Kidney epithelial cell (primary cell): Measurements from ENCODE around the gene LCN10. TPM values are rescaled to one million over a fixed set of nuclear protein-coding genes. Genes with fewer than 3 reads are reported as not detected.

Source experiments
- DNase-seq: peaks from one replicate; pipeline ENCODE4 v3.0.0-alpha.2; 2010; ENCODE audit warnings: low read depth
- H3K27me3 ChIP-seq: 2 replicates; pipeline ENCODE4 v1.6.0; 2011; ENCODE audit warnings: low read length; ENCODE audit not compliant: control insufficient read depth, insufficient read depth
- H3K36me3 ChIP-seq: 2 replicates; pipeline ENCODE4 v1.5.1; 2011; ENCODE audit warnings: low read length; ENCODE audit not compliant: control insufficient read depth, insufficient read depth
- H3K4me3 ChIP-seq: 2 replicates; pipeline ENCODE4 v1.5.1; 2011; ENCODE audit warnings: low read depth, mild to moderate bottlenecking, control low read depth, low read length
- CTCF ChIP-seq: IDR thresholded peaks from 2 replicates; pipeline ENCODE4 v1.5.1; 2011; ENCODE audit warnings: mild to moderate bottlenecking, moderate library complexity, low read length, control low read depth, inconsistent platforms; ENCODE audit not compliant: insufficient read depth, poor library complexity, severe bottlenecking
- total RNA-seq: library from RNA; depleted of rRNA; stranded (reverse); fragments of >200 nt; gene quantifications from 2 replicates; pipeline ENCODE4 v1.2.3, GENCODE V29; 2015

LCN10 gene
- total RNA-seq, 1 donor from 2014 or later = not detected

- no peak overlapping the region for H3K4me3 ChIP-seq
- no peak for TF ChIP-seq CTCF
- peaks cover 63% of the 10 kb centered on the region for H3K27me3 ChIP-seq
Observed at GRCh38 chr9:136743639-136744211, 985 bp upstream of the LCN10 start.

GRCh38 chr9:136741883-136742571 is 713 bp downstream of the LCN10 start:
- H3K4me3 ChIP-seq = no peak overlapping the region
- no peaks in the 10 kb centered on the region for H3K36me3 ChIP-seq
- peaks cover 65% of the 10 kb centered on the region for H3K27me3 ChIP-seq
- no peak for DNase-seq
- no peak for TF ChIP-seq CTCF

More at GRCh38 chr9:136743639-136744211, 985 bp upstream of the LCN10 start:
- no peaks in the 10 kb centered on the region for H3K36me3 ChIP-seq
- DNase-seq = no peak

- H3K27me3 ChIP-seq = peaks cover 62% of the 10 kb centered on the region
- H3K4me3 ChIP-seq = no peak overlapping the region
- DNase-seq = no peak
Observed at GRCh38 chr9:136740971-136741882, 1.5 kb downstream of the LCN10 start.

GRCh38 chr9:136740491-136740890 is 2.2 kb downstream of the LCN10 start:
- H3K27me3 ChIP-seq = peaks cover 62% of the 10 kb centered on the region
- no peak overlapping the region for H3K4me3 ChIP-seq
- no peaks in the 10 kb centered on the region for H3K36me3 ChIP-seq
- DNase-seq = no peak
- no peak for TF ChIP-seq CTCF

More at GRCh38 chr9:136740971-136741882, 1.5 kb downstream of the LCN10 start:
- H3K36me3 ChIP-seq = no peaks in the 10 kb centered on the region
- no peak for TF ChIP-seq CTCF

- TF ChIP-seq CTCF = no peak
- H3K4me3 ChIP-seq = no peak overlapping the region
- no peak for DNase-seq
- H3K36me3 ChIP-seq = no peaks in the 10 kb centered on the region
- H3K27me3 ChIP-seq = peaks cover 62% of the 10 kb centered on the region
Observed at GRCh38 chr9:136740069-136740468, 2.7 kb downstream of the LCN10 start.
